AG09319 (cell line): Measurements from ENCODE around the gene MLLT6.

Experiments
- DNase-seq: peaks from one replicate; pipeline ENCODE4 v3.0.0-alpha.2; 2010; ENCODE audit warnings: low read depth; ENCODE audit errors: extremely low read depth
- CTCF ChIP-seq: IDR thresholded peaks from 2 replicates; pipeline ENCODE4 v1.5.1; 2011; ENCODE audit warnings: low read depth, mild to moderate bottlenecking, inconsistent platforms, low read length, moderate library complexity

The MLLT6 gene

GRCh38 chr17:38671939-38672720 is 32.9 kb upstream of the MLLT6 start:
- DNase-seq, result no peak
- TF ChIP-seq CTCF, result no peak

- DNase-seq, result no peak
- TF ChIP-seq CTCF, result no peak
Observed at GRCh38 chr17:38672788-38673706, 32.0 kb upstream of the MLLT6 start.

GRCh38 chr17:38673707-38674013 is 31.4 kb upstream of the MLLT6 start:
- TF ChIP-seq CTCF, result no peak
- no peak for DNase-seq

- TF ChIP-seq CTCF, result no peak; the same call in 1 of the 2 replicates
- no peak for DNase-seq
Observed at GRCh38 chr17:38674014-38674748, 30.9 kb upstream of the MLLT6 start.

GRCh38 chr17:38674749-38675615 is 30.1 kb upstream of the MLLT6 start, which contains the start of gene EPOP:
TSS of gene EPOP (minus strand) at chr17:38674957. CDS start at chr17:38674495, 462 bp downstream.
- peak; percentile 56 for DNase-seq
- no peak for TF ChIP-seq CTCF

- DNase-seq, result peak; percentile 52
- peak; percentile 98 for TF ChIP-seq CTCF
Observed at GRCh38 chr17:38676706-38677504, 28.2 kb upstream of the MLLT6 start.
